ENCODE measurements around the gene PCDHGC4.

The PCDHGC4 gene

GRCh38 chr5:141484641-141485311 lies at the start of gene PCDHGC4:
PCDHGC4 (plus strand) TSS chr5:141485030; CDS start chr5:141485174, 144 bp downstream.
- in situ Hi-C loops (cut with MboI; ENCODE audit: low sequenced_read_pairs): no loop called here

- in situ Hi-C loops (cut with MboI; ENCODE audit: low sequenced_read_pairs): no loop called here
These were observed 47.6 kb upstream of the PCDHGC4 start for GRCh38 chr5:141437221-141437620.

DNA sequence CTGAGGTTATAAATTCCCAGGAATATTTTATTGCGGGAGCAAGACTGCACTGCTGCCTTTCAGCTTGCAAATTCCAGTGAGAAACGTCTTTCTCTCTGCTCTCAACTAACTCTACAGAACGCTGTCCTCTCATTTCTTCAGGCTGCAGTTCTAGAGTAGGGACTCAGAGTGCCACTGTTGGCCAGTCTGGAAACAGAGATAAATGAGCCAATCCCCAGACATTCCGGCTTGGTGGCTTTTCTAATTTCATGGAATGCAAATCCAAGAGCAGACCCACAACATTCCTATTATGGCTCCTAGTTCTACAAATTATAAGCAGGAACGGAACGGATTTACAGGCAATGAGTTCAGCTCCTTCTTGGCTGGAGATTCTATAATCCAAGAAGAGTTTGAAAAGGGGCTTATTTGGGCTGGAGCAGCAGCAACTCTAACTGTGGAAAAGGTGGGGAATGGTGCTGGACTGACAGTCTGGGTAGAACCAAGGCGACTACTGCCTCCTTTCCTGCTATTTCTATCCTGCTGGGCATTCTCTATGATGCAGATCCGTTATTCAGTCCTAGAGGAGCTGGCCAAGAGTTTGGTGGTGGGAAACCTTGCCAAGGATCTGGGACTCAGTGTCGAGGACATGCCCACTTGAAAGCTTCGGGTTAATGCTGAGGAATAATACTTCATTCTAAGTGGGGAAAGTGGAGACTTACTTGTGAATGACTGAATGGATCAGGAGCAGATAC lies 45.3 kb upstream of the PCDHGC4 start:
- in situ Hi-C loops (cut with MboI; ENCODE audit: low sequenced_read_pairs): no loop called here

GRCh38 chr5:141440341-141440740 lies 44.5 kb upstream of the PCDHGC4 start:
- in situ Hi-C loops (cut with MboI; ENCODE audit: low sequenced_read_pairs): no loop called here

DNA sequence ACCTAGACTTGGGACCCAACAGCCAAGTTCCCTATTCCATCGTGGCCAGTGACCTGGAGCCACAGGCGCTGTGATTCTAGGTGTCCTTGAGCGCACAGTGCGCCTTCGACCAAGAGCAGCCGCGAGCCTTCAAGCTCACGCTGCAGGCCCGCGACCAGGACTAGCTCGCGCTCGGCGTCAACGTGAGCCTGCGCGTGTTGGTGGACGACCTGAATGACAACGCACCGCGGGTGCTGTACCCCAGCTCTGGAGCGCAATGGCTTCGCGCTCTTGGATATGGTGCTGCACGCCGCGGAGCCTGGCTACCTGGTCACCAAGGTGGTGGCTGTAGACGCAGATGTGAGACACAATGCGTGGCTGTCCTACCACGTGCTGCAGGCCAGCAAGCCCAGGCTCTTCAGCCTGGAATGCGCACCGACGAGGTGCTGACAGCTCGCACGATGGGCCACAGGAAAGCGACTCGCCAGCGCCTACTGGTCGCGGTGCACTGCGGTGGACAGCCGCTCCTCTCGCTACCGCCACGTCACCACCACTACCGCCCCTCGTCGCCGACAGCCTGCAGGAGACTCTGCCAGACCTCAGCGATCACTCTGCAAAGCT lies 43.2 kb upstream of the PCDHGC4 start:
- in situ Hi-C loops (cut with MboI; ENCODE audit: low sequenced_read_pairs): no loop called here

DNA sequence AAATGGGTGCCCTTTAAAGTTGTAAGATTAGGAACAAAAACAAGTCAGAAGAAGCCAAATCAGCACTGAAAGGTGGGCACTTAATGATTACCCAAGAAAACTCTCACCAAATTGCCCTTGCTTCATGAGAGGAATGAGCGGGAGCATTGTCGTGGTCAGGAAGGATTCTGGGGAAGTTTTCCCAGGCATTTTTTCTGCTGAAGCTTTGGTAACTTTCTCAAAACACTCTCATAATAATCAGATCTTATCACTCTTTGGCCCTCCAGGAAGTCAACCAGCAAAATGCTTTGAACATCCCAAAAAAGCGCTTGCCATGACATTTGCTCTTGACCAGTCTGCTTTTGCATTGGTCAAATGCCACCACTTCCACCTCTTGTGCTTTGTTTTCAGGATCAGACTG lies 19.5 kb upstream of the PCDHGC4 start:
- in situ Hi-C loops (cut with MboI; ENCODE audit: low sequenced_read_pairs): no loop called here

- in situ Hi-C loops (cut with MboI; ENCODE audit: low sequenced_read_pairs): no loop called here
These were observed 9.2 kb upstream of the PCDHGC4 start, which contains the start of gene PCDHGC3 for GRCh38 chr5:141475625-141476131. PCDHGC3 (plus strand) TSS chr5:141475966; CDS start chr5:141476117, 151 bp downstream.

DNA sequence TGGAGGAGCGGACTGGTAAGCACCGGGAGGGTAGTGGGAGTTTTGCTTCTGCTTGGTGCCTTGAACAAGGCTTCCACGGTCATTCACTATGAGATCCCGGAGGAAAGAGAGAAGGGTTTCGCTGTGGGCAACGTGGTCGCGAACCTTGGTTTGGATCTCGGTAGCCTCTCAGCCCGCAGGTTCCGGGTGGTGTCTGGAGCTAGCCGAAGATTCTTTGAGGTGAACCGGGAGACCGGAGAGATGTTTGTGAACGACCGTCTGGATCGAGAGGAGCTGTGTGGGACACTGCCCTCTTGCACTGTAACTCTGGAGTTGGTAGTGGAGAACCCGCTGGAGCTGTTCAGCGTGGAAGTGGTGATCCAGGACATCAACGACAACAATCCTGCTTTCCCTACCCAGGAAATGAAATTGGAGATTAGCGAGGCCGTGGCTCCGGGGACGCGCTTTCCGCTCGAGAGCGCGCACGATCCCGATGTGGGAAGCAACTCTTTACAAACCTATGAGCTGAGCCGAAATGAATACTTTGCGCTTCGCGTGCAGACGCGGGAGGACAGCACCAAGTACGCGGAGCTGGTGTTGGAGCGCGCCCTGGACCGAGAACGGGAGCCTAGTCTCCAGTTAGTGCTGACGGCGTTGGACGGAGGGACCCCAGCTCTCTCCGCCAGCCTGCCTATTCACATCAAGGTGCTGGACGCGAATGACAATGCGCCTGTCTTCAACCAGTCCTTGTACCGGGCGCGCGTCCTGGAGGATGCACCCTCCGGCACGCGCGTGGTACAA lies 8.5 kb upstream of the PCDHGC4 start:
- in situ Hi-C loops (cut with MboI; ENCODE audit: low sequenced_read_pairs): no loop called here

- in situ Hi-C loops (cut with MboI; ENCODE audit: low sequenced_read_pairs): no loop called here
These were observed 7.7 kb upstream of the PCDHGC4 start for GRCh38 chr5:141477044-141477575.

DNA sequence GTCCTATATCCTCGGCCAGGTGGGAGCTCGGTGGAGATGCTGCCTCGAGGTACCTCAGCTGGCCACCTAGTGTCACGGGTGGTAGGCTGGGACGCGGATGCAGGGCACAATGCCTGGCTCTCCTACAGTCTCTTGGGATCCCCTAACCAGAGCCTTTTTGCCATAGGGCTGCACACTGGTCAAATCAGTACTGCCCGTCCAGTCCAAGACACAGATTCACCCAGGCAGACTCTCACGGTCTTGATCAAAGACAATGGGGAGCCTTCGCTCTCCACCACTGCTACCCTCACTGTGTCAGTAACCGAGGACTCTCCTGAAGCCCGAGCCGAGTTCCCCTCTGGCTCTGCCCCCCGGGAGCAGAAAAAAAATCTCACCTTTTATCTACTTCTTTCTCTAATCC lies 7.0 kb upstream of the PCDHGC4 start:
- in situ Hi-C loops (cut with MboI; ENCODE audit: low sequenced_read_pairs): no loop called here

DNA sequence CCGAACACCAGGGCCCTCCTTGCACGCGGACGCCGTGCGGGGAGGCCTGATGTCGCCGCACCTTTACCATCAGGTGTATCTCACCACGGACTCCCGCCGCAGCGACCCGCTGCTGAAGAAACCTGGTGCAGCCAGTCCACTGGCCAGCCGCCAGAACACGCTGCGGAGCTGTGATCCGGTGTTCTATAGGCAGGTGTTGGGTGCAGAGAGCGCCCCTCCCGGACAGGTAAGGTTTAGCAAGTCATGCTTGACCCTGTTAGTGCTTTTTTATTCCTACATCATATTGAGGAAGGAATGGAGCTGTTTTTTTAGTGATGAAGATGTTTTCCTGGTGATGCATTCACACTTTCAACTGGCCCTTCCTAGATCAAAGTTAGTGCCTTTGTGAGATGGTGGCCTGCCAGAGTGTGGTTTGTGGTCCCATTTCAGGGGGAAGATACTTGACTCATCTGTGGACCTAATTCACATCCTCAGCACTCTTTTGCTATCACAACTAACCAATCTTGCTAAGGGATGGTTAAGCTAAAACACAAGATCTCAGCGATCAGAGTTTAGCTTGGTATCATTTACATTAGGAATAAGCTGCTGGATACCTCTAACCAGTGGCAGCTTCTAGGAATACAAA lies 6.4 kb upstream of the PCDHGC4 start:
- in situ Hi-C loops (cut with MboI; ENCODE audit: low sequenced_read_pairs): no loop called here

DNA sequence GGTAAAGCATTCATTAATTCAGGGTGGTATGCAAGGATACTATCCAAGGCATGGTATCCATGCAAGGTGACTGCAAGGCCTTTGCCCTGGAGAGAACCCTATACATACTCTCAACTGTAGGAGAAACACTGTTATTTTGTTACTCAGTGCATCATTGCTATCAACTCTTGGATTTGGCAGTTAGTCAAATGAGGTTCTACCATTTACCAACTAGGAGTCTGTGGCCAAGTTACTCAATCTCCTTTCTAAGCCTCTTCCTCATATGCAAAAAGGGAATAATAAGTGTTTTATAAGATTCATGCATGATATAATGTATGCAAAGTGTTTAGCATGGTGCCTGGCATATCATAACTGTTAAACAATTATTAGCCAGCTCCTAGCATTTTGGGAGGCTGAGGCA lies 5.1 kb upstream of the PCDHGC4 start:
- in situ Hi-C loops (cut with MboI; ENCODE audit: low sequenced_read_pairs): no loop called here

DNA sequence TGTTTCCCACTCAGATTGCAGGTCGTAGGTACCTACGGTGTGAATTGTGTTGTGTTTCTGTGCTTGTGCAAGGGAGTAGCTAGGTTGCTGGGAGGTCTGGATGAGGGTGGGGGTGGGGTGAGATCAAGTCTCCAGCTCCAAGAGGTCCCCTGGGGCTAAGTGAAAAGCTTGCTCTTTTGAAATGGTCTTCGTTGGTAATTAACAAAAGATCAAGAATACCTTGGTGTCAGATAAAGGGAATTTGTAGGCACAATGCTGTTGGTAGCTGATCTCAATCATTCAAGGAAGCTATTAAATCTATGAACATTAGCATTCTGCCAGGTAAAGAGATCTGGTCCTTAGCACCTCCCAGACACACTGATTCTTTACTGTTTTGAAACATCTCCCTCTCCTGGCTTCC lies 928 bp upstream of the PCDHGC4 start:
- in situ Hi-C loops (cut with MboI; ENCODE audit: low sequenced_read_pairs): no loop called here

GRCh38 chr5:141484310-141484640 lies 555 bp upstream of the PCDHGC4 start:
- in situ Hi-C loops (cut with MboI; ENCODE audit: low sequenced_read_pairs): no loop called here

- in situ Hi-C loops (cut with MboI; ENCODE audit: low sequenced_read_pairs): no loop called here
These were observed 658 bp downstream of the PCDHGC4 start for GRCh38 chr5:141485321-141486055.

DNA sequence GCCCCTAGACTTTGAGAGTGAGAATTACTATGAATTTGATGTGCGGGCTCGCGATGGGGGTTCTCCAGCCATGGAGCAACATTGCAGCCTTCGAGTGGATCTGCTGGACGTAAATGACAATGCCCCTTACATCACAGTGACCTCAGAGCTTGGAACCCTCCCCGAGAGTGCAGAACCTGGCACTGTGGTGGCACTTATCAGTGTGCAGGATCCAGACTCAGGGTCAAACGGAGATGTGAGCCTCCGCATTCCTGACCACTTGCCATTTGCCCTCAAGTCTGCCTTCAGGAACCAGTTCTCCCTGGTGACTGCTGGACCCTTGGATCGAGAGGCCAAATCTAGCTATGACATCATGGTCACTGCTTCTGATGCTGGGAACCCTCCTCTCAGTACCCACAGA lies 1.3 kb downstream of the PCDHGC4 start:
- in situ Hi-C loops (cut with MboI; ENCODE audit: low sequenced_read_pairs): no loop called here

DNA sequence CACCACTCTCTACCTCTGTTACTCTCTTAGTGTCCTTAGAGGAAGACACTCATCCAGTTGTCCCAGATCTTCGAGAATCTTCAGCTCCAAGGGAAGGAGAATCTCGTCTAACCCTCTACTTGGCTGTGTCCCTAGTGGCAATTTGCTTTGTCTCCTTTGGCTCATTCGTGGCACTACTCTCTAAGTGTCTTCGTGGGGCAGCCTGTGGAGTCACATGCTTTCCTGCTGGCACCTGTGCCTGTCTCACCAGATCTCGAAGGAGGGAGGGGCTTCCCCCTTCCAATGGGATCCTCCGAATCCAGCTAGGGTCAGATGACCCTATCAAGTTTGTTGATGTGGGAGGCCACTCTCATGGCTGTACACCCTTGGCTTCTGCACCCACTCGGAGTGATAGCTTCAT lies 2.3 kb downstream of the PCDHGC4 start:
- in situ Hi-C loops (cut with MboI; ENCODE audit: low sequenced_read_pairs): no loop called here

GRCh38 chr5:141488591-141489561 lies 4.0 kb downstream of the PCDHGC4 start, which contains the start of gene PCDHGC5:
PCDHGC5 (plus strand) TSS chr5:141489081; CDS start chr5:141489241, 160 bp downstream.
- in situ Hi-C loops (cut with MboI; ENCODE audit: low sequenced_read_pairs): no loop called here

- in situ Hi-C loops (cut with MboI; ENCODE audit: low sequenced_read_pairs): no loop called here
These were observed 5.0 kb downstream of the PCDHGC4 start for GRCh38 chr5:141489841-141490240.
